HS-27A (cell line): Measurements from ENCODE around the gene RAD52.
"Not testable (repeated sequence)": the region's sequence is repeated elsewhere in the genome, so short reads cannot be mapped to it uniquely, and the experiment has no call there.

Experiments used
- DNase-seq: peaks from one replicate; pipeline ENCODE4 v3.0.0-alpha.2; 2012; ENCODE audit warnings: low read depth, missing footprints

The RAD52 gene

GRCh38 chr12:967641-968040 is 18.1 kb upstream of the RAD52 start:
- DNase-seq: no peak

DNA sequence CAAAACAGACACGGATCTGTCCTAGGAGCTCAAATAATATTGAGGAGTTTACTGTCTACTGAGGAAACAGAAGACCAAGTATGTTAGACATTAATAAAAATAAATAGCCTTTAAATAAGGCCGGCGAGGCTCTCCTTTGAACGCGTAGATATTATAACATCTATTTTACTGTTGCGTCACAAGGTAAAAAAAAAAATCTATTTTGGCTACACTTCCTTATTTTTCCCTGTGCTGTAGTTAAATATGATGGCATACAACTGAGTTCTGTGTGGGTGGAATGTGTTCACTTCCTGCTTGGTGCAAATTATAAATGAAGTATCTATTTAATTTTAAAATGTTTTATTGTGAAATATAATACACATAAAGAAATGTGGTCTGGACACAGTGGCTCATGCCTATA is 17.2 kb upstream of the RAD52 start:
- DNase-seq: no peak

DNA sequence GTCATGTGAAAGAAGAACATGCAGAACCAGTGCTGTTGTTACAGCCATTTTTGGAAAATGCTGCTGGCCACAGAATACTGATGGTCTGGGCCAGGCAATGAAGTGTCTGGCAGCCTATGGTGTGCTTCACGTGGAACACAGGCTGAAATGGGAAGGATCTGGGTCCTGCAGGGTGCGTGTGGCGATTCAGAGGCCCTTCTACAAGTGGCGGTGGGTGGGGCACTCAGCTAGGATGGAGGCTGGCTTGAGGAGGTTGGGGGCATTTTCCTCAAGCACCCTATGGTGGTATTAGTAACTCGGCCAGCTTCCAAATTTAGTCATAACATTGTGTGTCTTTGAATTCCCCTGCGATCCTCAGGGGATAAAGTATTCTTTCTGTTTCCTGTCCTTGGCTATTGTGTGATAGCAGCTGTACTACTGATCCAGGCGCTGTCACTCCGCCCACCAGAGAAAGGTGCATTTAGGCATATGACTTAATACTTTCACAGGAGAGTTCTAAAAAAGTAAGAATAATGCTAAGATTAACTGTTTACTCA is 9.2 kb upstream of the RAD52 start:
- no peak for DNase-seq

DNA sequence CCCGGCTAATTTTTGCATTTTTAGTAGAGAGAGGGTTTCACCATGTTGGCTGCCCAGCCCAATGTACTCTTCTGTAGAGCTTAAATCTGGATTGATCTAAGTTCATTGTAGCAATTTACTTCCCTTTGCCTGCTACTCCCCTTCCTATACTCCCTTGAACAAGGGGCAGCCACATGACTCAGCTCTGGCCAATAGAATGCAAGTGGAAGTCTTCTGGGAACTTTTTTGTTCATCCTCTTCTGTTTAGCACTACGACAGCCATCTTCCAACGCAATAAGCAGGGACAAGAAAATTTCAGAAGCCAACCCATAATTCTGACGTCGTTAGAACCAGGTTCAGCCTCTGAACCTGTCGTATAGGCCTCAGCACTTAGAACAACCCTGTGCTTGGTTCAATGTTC is 6.4 kb upstream of the RAD52 start:
- DNase-seq: no peak

DNA sequence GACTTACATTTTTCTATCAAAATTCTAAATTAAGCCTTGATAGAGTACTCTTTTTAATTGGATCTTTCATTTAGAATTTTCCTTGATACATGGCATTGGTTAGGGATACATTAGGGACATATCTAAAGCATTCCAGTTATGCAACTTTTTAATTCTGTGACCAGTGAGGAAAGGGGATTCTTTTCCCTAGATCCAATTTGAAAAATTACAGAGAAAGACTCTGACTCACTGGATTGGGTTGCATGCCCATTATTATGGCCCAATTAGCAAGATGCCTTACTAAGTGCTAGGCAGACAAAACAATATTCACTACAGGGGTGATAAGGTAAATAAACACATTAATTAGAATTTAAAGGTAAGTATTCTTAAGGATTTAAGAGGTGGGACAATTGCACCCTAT is 5.2 kb upstream of the RAD52 start:
- no peak for DNase-seq

GRCh38 chr12:953776-954175 is 4.3 kb upstream of the RAD52 start:
- peak; percentile 82 for DNase-seq

DNA sequence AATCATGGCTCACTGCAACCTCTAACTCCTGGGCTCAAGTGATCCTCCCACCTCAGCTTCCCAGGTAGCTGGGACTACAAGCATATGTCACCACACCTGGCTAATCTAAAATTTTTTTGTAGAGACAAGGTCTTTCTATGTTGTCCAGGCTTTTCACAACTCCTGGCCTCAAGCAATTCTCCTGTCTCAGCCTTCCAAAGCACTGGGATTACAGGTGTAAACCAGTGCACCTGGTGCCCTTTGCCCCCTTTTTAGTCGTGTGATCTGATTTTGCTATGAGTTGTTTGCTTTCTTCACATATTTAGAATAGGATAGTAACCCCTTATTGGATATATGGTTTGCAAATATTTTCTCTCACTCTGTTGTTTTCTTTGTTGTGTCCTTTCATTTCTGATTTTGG is 1.7 kb upstream of the RAD52 start:
- no peak for DNase-seq

DNA sequence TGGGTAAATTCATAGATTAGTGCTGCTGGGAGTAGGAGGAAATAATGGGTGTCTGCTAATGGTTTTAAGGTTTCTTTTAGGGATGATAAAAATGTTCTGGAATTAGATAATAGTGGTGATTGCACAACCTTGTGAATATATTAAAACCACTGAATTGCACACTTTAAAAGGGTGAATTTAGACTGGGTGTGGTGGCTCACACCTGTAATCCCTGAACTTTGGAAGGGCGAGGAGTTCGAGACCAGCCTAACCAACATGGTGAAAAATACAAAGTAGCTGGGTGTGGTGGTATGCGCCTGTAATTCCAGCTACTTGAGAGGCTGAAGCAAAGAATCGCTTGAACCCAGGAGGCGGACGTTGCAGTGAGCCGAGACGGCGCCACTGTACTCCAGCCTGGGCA is 1.3 kb downstream of the RAD52 start:
- DNase-seq: no peak

- no peak for DNase-seq
Measured at GRCh38 chr12:946631-947030, 2.9 kb downstream of the RAD52 start.

DNA sequence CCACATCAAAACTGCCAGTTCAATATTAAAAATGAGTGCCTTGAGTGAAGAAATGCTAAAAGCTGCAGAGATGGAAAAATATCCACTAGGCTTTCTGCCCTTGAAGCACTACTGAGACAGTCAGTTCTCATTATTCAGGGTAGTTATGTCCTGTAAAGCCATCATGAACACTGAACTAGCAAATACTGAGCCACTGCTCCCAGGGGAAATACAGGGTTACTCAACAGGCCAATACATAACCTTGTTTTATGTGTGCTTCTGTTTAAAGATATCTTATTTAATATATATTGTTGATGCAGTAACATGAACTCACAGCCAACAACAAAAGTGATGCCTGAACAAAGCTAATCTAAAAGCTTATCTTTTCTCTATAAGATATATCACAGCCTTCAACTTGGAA is 3.3 kb downstream of the RAD52 start:
- no peak for DNase-seq

DNA sequence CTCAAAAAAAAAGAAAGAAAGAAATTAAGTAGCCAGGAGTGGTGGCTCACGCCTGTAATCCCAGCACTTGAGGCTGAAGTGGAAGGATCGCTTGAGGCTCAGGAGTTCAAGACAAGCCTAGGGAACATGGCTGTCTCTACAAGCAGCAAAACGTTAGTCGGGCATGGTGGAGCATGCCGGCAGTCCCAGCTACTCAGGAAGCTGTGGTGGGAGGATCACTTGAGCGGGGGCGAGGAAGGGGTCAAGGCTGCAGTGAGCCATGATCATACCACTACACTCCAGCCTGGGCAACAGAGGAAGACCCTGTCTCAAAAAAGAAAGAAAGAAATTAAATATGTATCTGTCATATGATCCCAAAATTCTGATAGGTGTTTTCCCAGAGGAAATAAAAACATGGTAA is 5.3 kb downstream of the RAD52 start:
- DNase-seq: no peak

- DNase-seq: no peak
Measured at GRCh38 chr12:943051-943450, 6.4 kb downstream of the RAD52 start.

DNA sequence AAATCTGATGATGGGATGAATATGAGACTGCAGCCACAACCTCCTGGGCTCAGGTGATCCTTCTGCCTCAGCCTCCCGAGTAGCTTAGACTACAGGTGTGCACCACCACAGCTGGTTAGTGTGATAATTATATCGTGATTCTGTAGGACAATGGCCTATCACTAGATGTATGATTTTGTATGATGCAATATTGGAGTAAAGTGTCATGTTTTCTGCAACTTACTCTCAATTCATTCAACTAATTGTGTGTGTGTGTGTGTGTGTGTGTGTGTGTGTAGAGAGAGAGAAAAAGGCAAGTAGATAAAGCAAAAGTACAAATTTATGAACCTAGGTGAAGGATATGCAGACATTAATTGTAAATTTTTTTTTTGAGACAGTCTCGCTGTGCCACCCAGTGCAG is 10.7 kb downstream of the RAD52 start:
- no peak for DNase-seq

GRCh38 chr12:936377-937345 is 12.8 kb downstream of the RAD52 start:
- no peak for DNase-seq

GRCh38 chr12:935891-936290 is 13.6 kb downstream of the RAD52 start:
- not testable (repeated sequence) for DNase-seq

GRCh38 chr12:931591-931990 is 17.9 kb downstream of the RAD52 start:
- no peak for DNase-seq

DNA sequence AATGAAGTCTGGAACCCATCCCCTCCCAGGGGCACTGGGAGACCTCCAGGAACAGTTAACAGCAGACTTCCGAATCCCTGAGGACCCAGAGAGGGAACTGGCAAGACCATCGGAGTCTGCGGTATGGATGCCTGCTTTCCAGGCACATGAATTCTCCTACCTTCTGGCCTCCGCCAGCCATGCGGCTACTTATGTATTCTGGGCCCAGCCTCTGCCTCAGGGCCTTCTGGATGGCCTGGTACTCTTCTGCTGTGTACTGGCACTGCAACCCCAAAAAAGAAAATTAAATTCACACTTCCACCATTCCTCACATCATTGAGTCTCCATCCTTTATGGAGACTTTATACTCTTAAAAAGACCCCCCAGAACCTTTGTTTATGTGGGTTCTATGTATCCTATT is 18.4 kb downstream of the RAD52 start:
- no peak for DNase-seq

DNA sequence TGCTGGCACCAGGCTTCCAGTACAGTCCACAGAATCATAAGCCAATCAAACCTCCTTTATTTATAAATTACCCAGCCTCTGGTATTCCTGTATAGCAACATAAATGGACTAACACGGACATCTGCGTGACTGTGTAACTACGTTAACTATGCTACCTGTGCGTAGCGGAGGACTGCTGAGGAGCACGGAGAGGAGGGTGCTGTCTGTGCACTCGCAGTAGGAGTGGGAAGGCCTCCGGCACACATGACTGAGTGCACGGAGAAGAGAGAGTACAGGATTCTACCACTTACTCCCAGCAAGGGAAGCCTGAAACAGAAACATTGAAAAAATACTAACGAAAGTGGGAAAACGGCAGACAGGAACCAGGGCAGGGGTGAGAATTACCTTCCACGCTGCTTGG is 22.9 kb downstream of the RAD52 start:
- DNase-seq: no peak

GRCh38 chr12:922285-922684 is 27.2 kb downstream of the RAD52 start:
- no peak for DNase-seq

- DNase-seq: no peak
Measured at GRCh38 chr12:920676-921075, 28.8 kb downstream of the RAD52 start.

DNA sequence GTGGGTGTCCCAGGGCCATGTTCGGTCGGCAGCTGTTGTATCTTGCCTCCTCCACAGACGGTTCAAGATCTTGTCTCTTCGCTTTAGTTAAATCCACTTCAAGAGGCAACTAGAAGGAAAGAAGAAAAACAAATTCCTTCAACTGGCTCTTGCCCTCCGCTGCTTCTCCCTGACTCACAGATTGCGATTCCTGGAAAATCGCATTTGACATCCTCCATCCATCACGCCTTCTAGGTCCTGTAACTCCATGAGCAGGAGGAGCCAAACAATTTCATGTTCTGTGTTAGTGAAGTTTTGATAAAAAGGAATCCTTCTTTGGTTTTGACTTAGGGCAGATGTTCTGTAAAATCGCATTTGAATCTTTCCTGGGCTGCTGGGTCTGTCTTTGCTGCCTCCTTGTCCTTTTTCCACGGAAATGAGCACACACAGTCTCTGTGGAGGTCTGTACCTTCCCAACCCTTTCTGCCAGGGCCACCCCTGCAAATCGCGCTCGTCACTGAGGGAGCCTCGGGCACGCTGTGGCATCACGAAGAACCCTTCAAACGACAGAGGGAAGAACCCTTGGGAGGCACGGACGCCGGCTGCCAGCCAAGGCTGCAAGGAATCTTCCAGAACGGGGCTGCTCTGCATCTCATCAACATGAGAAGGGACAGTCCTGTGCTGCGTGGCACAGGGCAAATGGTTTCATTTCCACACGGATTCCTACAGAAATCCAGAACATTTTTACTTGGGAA is 32.6 kb downstream of the RAD52 start:
- no peak for DNase-seq

DNA sequence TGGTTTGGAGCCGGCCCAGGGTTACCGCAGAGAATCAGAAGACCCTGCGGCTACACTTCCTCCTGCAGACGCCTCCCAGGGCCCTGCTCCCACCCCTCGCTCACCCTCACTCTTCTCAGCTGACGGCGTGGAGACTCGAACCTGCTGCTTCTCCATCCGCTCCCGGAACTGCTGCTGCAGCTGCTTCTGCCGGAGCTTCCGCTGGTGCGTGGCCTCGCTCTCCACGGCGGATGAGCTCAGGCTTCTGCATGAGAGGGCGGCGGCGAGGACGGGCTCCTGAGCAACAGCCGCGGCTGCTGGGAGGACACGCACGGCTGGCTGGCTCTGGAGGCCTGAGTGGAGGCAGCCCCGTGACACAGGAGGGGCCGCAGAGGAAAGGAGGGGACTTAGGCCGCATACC is 33.3 kb downstream of the RAD52 start:
- DNase-seq: no peak

DNA sequence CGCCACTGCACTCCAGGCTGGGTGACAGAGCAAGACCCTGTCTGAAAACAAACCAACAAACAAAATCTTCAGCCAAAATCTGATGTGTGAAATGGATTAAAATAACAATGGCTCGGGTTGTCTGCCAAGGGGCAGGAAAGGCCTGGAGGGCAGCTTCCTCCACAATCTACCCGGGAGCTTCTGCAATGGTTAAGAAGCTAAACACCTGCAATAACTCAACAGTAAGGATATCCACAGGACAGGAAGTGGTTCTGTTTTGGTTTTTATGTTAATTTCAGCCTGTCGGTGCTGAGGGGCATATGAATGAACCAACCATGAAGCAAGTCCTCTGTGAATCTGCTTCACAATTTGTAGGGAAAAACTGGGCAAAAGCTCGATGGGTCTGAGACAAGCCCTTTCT is 34.4 kb downstream of the RAD52 start:
- DNase-seq: no peak
